HG02642 (cell line): ENCODE measurements around the gene LIME1.

ENCODE experiments used
- ATAC-seq: cut with Tn5 transposase; IDR thresholded peaks from one replicate; pipeline ENCODE4 v1.9.1; 2021; ENCODE audit warnings: mild to moderate bottlenecking; ENCODE audit not compliant: unreplicated experiment, poor library complexity

Gene LIME1

DNA sequence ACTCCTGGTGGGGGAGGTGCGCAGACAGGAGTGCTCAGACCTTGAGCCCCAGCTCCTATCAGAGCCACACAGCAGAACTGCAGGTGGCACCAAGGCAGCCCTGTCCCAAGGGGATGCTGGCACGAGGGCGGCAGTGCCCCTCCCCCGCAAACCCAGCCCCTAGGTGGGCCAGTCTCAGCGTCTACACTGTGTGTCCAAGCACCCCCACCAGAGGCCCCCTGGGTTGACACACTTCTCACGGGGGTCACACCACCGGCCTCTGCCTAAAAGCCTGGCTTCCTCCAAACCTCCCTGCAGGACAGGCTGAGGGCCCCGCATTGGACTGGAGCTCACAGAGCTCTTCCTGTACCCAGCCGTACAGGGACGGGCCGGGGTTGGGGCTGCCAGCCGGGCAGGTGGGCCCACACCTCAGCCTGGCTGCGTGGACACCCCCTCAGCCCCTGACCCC lies 11.2 kb downstream of the LIME1 start:
- ATAC-seq, result no peak

DNA sequence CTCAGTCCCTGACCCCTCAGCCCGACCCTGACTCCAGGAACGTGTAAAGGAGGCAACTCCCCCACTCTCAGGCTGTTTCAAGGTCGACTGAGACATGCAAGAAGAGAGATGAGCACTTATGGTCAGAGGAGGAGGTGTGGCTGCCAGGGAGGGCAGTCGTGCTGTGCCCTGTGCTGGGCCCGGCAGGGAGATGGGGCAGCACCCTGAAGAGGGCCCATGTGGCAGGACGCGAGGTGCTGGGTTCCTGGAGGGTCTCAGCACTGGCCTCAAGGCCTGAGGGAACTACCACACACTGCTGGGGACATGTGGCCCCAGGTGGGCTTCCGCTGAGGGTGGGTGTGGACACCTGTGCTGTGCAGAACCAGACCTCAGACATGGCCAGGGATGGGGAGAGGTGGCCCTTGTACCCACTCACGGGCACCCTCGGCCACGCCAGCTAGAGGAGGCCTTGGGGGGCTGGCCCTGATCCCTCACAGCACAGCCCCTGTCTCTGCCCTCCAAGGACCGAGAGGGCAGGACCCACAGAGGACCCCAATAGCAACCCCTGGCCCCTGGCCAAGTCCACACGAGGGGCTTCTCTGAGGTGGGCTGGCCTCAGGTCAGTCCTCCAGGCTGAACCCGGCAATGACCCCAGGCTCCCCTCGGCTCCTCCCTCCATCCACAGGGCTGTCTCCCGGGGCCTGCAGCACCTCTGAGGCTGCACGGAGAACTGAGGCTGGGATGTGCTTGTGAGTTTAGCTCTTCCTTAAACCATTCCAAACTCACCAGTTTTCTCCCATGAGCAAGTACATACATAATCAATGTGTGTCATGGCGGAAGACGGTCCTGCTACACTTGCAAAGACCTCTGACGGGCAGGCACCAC lies 11.8 kb downstream of the LIME1 start:
- ATAC-seq, result no peak

DNA sequence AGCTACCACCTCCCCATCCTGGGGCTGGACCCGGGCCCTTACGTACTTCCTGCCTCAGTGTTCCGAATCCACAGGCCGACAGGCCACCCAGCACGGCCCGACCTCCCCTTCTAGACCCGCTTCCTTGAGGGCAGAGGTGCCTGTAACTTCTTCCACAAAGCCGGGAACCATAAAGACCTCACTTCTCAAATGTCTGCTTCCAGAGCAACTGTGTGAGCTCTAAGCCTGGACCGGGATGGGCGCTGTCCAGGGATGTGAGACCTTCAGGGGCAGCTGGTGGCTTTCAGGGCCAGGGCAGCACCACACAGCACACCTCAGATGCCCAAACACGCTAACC lies 12.4 kb downstream of the LIME1 start:
- no peak for ATAC-seq

DNA sequence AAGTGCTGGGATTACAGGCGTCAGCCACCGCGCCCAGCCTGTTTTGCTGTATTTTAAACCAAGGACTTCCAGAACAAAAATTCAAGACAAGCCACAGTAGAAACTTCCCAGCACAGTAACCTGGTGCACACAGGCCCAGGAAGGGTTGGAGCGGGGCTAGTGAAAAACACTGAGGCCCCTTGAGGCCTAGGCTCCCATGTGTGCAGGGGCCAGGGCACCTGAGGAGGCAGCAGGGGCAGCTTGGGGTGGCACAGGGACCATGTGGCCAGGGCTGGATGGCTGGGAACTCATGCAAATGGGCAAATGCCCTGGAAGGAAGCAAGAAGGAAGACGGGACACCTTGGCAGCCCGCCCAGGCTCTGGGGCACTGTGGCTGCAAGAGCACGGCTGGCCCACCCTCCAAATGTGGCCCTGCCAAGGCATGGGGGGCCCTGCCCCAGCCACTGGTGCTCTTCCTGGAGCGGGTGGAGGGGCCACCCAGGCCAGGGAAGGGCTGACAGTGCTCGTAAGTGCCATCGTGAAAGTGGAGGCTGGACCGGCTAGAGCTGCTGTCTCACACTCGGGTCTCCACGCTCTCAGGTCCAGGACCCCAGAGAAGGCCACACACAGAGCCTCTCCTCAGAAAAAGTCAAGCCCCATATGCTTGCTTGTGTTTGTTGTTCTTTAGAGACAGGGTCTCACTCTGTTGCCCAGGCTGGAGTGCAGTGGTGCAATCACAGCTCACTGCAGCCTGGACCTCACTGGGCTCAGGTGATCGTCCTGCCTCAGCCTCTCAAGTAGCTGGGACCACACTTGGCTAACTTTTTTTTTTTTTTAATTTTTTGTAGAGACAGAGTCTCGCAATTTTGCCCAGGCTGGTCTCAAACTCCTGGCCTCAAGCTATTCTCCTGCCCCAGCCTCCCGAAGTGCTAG lies 13.4 kb downstream of the LIME1 start:
- no peak for ATAC-seq

DNA sequence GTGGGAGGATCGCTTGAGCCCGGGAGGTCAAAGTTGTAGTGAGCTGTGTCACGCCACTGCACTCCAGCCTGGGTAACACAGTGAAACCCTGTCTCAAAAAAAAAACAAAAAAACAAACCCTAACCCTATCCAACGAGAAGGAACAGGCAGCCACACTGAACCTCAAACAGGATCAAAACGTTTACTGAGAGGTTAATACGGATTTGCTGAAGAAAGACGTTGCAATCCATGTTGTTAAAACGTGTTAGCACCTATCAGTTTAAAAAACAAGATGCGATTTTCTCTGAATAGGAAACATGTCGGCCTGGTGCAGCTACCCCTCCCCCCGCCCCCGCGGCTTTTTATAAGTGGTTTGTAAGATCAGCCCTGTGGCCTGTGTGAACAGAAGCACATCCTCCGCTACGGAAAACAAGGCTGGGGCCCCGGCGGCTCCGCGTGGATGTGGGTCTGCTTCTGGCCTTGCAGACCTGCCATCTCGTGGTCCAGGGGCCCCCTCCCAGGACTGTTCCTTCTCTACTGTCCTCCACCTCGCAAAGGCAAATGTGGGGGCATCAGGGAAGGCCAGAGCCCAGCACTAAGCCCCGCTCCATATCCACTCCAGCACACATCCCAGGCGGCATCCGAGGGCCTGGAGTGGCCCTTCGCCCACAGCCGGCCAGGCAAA lies 14.5 kb downstream of the LIME1 start:
- no peak for ATAC-seq

DNA sequence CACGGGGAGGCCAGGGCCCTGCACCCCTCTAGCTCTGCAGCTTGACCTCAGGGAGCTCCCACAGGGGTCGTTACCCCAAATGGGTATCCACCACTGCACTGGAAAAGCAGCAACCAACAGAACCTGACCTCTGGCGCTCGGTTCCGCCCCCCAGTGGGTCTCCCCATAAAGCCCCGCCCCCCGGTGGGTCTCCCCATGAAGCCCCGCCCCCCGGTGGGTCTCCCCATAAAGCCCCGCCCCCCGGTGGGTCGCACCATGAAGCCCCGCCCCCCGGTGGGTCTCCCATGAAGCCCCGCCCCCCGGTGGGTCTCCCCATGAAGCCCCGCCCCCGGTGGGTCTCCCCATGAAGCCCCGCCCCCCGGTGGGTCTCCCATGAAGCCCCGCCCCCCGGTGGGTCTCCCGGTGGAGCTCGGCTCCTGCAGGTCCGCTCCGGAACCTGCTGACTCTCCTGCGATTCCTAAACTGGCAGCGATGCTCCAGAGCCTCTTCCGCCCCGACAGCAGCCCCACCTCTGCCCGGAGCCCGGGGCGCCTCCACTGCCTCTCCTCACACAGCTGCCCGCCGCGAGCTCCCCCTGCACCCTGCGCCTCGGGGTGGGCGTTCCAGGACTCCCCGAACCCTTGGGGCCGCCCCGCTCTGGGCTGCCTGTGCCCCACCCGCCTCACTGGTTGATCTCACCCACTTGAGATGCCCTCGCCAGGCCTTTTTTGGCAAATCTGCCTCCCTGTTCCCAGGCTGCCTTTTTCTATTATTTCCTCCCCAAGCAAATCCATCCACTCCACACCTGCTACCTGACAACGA lies 15.2 kb downstream of the LIME1 start:
- no peak for ATAC-seq

DNA sequence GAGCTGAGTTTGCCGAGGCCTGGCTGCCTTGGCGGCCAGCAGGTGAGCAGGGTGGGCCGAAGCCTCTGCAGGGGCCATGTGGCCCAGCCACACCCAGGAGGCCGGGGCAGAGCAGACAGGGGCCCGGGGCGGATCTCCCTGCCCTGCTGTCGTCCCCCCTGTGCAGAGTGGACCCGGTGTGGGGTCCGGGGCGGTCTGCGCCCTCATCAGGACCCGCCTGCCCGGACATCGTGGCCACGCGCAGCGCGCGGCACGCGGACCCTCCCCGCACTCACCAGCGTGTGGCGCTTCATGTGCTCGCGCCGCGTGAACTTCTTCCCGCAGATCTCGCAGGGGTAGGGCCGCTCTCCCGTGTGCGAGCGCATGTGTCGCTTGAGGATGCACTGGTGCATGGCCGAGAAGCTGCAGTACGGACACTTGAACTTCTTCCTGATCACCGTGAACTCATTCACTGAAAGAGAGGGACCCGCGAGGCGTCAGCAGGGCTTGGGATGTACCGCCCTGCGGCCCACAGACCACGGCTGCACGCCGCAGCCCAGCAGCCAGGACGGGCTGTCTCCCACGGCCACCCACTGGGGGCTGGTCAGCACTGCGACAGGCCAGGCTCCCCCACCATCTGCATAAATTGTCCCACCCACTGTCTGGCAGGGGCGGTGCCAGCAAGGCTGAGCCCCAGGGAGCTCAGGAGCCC lies 16.1 kb downstream of the LIME1 start:
- ATAC-seq, result no peak

DNA sequence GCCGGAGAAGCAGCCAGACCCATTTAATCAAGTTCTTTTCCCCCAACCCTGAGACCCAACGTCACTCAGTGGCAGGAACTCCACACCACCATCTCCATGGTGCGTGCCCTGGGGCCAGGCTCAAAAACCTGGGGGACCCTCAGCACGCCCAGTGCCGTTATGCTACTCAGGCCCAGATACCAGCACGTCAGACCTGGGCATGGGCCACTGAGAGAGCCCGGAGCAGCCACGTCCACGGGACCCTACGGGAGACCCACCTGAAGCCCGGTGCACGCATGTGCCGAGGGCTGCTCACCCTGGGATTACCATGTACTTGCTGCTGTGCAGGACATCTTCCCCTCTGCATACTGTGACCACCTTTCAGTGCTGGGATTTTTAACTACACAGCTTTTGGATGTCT lies 16.9 kb downstream of the LIME1 start:
- ATAC-seq, result no peak

DNA sequence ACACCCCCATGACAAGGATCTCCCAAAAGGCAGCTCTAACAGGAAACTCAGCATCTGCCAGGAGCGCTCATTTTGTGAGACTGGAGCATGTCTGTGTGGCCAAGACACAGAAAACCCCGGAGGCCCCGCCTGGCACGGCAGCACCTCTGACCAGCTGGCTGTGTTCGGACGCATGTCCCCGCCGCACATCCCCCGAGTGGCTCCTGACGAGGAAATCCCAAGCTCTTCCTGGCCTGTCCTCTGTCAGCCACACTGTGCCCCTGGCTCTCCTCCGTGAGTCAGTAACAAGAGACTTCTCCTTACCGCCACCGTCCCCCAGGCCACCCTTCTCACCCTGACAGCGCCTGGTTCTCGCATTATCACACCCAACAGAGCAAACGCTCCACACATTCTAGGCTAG lies 17.5 kb downstream of the LIME1 start:
- no peak for ATAC-seq

DNA sequence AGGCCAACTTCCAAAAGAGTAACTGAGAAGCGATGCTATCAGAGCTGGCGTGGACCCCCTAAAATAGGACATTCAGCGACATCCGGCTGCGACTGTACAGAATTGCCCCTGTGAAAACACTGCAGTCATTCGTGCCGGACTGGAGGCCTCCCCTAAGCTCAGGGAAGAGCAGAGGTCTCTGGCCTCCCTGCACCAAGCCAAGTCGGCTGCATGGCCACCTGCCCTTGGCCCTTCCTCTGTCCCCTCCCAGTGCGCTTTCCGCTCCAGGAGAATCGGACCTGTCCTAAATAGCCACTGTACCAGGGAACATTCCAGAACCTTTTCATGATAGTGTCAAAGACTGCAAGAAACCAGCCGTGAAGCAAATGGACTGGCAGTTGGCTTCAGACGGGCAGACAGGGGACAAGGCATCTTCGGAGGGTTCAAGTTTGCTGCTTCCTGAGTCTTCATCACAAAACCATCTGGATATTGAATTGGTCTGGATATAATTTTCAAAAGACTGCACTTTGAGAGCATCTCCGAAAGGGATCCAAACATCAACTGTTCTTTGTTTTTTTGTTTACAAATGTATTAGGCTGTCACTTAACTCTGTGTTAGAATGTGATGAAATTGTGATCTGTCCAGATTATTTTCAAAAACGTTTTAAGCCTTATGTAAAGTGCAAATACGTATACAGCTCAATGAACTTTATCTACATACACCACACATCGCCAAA lies 19.6 kb downstream of the LIME1 start:
- ATAC-seq, result no peak

DNA sequence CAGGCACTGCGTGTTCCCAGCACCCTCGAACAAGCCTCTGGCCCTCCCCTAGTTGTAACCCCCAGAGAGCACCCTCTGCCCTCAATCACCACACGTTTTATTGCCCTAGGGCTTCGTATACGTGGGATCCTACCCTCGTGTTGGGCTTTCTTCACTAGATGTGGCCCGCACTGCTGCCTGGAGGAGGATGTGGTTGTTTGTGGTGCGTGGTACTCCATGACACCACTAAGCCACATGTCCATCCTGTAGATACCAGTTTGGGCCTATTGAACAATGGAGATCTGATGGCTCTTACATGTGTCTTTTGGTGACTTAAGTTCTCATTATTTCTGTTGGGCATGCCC lies 20.2 kb downstream of the LIME1 start:
- ATAC-seq, result no peak

DNA sequence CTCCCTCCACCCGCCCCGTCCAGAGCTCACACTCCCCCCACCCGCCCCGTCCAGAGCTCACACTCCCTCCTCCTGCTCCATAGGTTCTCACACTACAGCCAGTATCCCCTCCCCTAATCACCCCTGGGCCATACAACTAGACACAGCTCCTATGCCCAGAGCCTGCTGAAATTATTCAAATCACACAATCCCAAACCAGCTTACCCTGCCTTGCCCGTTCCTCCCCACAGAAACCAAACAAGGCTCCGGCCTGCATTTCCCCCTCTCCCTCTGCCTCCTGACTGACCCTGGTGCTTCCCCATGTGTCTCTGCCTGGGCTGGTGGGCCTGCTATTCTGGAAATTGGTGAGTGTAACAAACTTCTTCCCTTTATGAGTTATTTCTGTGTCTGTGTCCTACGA lies 21.7 kb downstream of the LIME1 start:
- ATAC-seq, result no peak

DNA sequence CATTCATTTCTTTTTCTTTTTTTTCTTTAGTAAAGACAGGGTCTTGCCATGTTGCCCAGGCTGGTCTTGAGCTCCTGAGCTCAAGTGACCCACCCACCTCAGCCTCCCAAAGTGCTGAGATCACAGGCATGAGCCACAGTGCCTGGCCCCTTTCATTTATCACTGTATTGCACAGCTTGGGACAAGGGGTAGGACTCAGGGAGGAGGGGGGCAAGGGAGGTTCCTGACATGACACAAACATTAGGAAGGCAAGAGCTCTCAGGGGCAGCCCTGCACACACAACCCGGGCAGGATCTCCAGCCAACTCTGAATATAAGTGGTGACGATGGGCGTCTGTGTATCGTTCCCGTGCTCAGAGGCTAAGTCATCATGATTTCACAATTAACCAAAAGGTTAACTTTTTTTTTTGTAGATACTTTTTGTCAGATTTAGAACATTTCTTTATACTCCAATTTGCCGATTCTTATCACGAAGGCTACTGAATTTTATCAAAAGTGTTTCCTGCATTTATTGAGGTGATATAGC lies 23.0 kb downstream of the LIME1 start:
- ATAC-seq, result no peak

DNA sequence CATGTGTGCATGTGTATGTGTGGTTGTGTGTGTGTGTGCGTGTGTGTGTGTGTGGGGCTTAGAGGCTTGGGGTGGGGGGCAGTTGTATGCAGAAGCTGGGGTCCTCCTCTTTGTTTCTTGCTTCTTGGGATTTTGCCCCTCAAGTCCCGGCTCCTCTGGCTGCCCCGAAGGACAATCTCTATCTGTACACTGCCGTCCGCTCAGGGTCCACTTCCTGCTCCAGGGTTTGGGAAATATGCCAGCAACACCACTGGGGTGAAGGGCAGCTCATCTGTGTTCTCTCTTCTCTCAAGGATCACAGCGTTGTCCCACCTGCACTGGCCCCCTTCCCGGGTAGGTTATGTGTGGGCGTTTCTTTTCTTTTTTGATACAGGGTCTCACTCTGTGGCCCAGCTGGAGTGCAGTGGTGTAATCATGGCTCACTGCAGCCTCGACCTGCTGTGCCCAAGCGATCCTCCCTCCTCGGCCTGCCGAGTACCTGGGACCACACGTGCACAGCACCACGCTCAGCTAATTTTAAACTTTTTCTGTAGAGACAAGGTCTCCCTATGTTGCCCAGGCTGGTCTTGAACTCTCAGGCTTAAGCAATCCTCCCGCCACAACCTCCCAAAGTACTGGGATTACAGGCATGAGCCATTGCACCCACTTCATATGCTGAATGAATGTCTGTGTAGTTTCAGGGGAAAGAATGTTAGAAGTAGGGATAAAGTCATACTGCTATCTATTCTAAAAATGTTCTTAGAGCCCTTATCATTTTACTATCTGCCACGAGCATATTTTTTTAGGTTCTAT lies 28.8 kb downstream of the LIME1 start:
- ATAC-seq, result no peak

DNA sequence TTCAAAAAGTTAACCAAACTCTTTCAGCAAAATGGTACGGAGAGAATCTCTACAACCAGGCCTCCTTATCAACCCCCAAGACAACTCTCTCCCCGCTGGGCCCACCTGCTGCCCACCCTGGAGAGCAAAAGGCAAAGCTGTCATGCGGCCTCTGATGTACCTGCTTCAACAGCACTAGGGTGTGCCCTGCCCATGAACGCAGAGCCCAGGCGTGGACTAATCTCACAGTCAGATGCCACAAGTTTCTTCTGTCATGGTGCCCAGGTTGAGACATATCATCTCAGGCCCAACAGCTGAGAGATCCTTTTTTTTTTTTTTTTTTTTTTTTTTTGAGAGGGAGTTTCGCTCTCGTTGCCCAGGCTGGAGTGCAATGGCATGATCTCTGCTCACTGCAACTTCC lies 29.4 kb downstream of the LIME1 start:
- ATAC-seq, result no peak

DNA sequence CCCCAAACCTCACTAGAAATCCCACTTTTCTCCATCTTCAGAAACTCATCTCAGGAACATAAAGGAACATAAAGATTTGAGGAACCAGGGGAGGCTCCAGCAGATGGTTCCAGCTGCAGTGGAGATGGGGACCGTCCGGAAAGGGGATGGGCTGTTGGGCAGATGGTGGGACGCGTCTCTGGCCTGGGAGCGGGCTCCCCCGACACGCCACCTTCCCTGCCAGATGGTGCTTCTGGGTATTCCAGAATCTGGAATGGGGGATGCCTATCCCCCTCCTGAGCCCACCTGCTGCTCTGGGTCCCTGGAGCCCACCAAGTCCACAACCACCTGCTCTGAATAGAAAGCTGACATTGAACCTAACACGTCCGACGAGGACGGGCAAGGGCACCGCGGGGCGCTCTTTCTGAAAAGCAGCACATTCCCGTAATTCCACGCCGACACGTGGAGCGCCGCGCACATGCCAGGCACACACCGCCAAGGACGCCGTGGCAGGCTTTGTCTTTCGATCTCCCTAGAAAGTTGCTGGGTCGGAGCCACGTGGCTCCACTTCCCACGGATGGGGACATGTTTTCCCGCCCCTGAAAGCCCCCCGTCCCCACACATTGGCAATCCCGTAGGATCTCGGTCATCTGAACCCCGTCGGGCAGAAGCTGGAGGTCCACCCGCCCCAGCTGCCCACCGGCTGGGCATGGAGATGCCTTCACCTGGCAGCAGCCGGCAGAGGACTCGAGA lies 30.4 kb downstream of the LIME1 start:
- ATAC-seq, result no peak

DNA sequence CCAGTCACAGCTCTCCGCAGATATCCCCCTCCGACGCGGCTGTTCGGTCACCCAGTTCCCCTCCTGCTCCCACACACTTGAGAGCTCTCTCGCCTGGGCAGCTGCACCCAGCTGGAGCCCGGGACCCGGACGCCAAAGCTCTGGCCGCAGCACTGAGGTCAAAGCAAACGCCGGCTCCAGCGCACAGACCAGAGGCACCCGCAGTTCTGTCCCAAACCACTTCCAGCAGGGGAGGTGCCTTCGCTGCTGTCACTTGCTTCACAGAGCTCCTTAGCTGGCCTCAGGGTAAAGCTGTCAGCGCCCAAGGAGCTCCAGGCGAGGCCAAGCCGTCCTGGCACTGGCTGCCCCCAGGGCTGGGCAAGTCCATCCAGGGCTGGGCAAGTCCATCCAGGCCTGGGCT lies 31.0 kb downstream of the LIME1 start:
- ATAC-seq, result no peak
